Measurements from ENCODE around the gene PEBP1.

DNA sequence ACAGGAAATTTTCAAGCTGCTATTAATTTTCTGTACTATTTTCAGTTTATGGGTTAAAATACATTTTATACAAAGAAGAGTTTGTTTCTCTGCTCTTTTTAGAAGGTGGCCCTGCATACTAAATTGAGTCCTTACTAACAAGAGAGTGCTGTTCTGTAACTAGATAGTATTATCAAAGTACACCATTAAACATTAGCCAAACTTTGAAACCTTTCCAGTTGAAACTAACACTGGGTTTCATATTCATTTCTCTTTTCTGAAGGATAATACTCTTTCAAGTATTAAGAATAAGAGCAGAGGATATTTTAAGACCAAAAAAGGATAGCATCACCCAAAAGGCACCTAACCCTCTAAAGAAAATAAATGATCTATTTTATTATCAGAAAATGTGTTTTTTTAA is 47.2 kb downstream of the PEBP1 start:
- TF ChIP-seq, protein P1, sequence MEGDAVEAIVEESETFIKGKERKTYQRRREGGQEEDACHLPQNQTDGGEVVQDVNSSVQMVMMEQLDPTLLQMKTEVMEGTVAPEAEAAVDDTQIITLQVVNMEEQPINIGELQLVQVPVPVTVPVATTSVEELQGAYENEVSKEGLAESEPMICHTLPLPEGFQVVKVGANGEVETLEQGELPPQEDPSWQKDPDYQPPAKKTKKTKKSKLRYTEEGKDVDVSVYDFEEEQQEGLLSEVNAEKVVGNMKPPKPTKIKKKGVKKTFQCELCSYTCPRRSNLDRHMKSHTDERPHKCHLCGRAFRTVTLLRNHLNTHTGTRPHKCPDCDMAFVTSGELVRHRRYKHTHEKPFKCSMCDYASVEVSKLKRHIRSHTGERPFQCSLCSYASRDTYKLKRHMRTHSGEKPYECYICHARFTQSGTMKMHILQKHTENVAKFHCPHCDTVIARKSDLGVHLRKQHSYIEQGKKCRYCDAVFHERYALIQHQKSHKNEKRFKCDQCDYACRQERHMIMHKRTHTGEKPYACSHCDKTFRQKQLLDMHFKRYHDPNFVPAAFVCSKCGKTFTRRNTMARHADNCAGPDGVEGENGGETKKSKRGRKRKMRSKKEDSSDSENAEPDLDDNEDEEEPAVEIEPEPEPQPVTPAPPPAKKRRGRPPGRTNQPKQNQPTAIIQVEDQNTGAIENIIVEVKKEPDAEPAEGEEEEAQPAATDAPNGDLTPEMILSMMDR (IDR thresholded peaks at IDR 0.05; ENCODE audit: low read length): no peak
- TF ChIP-seq EZH2phosphoT487 (IDR thresholded peaks at IDR 0.05; ENCODE audit: low read length): no peak
